GM13976 (cell line): ENCODE measurements around the gene EML6.

Experiments
- DNase-seq: peaks from one replicate; pipeline ENCODE4 v3.0.0; 2012; ENCODE audit warnings: low spot score
- CTCF ChIP-seq: IDR thresholded peaks from 2 replicates; pipeline ENCODE4 v1.5.1; 2012; ENCODE audit warnings: borderline replicate concordance, mild to moderate bottlenecking; ENCODE audit not compliant: insufficient read depth; ENCODE audit errors: extremely low read depth, missing control alignments, control extremely low read depth
- in situ Hi-C: fragments of 300-500 bp; cut with MboI; formaldehyde crosslinking; loops from one replicate; pipeline ENCODE4 v1.12.0; 2022; ENCODE audit warnings: low sequenced_read_pairs, mixed read lengths, inconsistent platforms; ENCODE audit not compliant: unreplicated experiment

The EML6 gene

GRCh38 chr2:54758951-54759350 lies 35.5 kb downstream of the EML6 start:
- in situ Hi-C loops = no loop called here
- TF ChIP-seq CTCF = no peak
- DNase-seq = no peak

- in situ Hi-C loops = no loop called here
- no peak for TF ChIP-seq CTCF
- DNase-seq = no peak
These were observed 36.8 kb downstream of the EML6 start for GRCh38 chr2:54760310-54760709.

GRCh38 chr2:54763636-54764291 lies 40.3 kb downstream of the EML6 start:
- TF ChIP-seq CTCF = peak; percentile 55
- in situ Hi-C loops = no loop called here
- DNase-seq = no peak

- in situ Hi-C loops = no loop called here
- no peak for TF ChIP-seq CTCF
- peak; percentile 34 for DNase-seq
These were observed 44.5 kb downstream of the EML6 start for GRCh38 chr2:54767921-54768320.

- in situ Hi-C loops = no loop called here
- no peak for DNase-seq
- no peak for TF ChIP-seq CTCF
These were observed 45.4 kb downstream of the EML6 start for GRCh38 chr2:54768772-54769428.

GRCh38 chr2:54770211-54770610 lies 46.7 kb downstream of the EML6 start:
- DNase-seq = no peak
- in situ Hi-C loops = no loop called here
- TF ChIP-seq CTCF = no peak
